Loucy (cell line): Measurements from ENCODE around the gene CSGALNACT2.

Experiments
- H2AFZ ChIP-seq: fragments of 200-600 bp; sonication (generic); 2 replicates; pipeline ENCODE4 v1.6.0; 2016; ENCODE audit warnings: antibody characterized with exemption, mild to moderate bottlenecking, low read length, moderate library complexity
- H3F3A ChIP-seq: fragments of 200-600 bp; 2 replicates; pipeline ENCODE4 v1.6.0; 2016; ENCODE audit warnings: antibody characterized with exemption, low read depth, mild to moderate bottlenecking
- H3K27me3 ChIP-seq: fragments of 200-600 bp; sonication (generic); 2 replicates; pipeline ENCODE4 v1.6.1; 2014; ENCODE audit warnings: low read length, mild to moderate bottlenecking; ENCODE audit not compliant: insufficient read depth, poor library complexity, severe bottlenecking
- H3K36me3 ChIP-seq: fragments of 200-600 bp; sonication (generic); 2 replicates; pipeline ENCODE4 v1.6.1; 2016; ENCODE audit warnings: low read length; ENCODE audit not compliant: insufficient read depth
- H3K4me1 ChIP-seq: fragments of 200-600 bp; sonication (generic); 2 replicates; pipeline ENCODE4 v1.5.1; 2014; ENCODE audit warnings: low read length, mild to moderate bottlenecking; ENCODE audit not compliant: insufficient read depth, poor library complexity, severe bottlenecking
- H3K4me2 ChIP-seq: fragments of 200-600 bp; sonication (generic); 2 replicates; pipeline ENCODE4 v1.6.0; 2014; ENCODE audit warnings: antibody characterized with exemption, low read length, low read depth, mild to moderate bottlenecking; ENCODE audit not compliant: poor library complexity, severe bottlenecking
- H3K4me3 ChIP-seq: fragments of 200-600 bp; sonication (generic); 2 replicates; pipeline ENCODE4 v1.5.1; 2014; ENCODE audit warnings: low read length, mild to moderate bottlenecking, mixed read lengths; ENCODE audit not compliant: poor library complexity, severe bottlenecking
- H3K79me2 ChIP-seq: fragments of 200-600 bp; sonication (generic); 2 replicates; pipeline ENCODE4 v1.6.1; 2014; ENCODE audit warnings: low read length; ENCODE audit not compliant: insufficient read depth
- H3K9ac ChIP-seq: fragments of 200-600 bp; sonication (generic); 2 replicates; pipeline ENCODE4 v1.6.0; 2014; ENCODE audit warnings: mild to moderate bottlenecking, low read depth, low read length, moderate library complexity; ENCODE audit not compliant: poor library complexity, severe bottlenecking
- H3K9me2 ChIP-seq: fragments of 200-600 bp; sonication (generic); replicated peaks from 2 replicates; pipeline ENCODE4 v1.6.1; 2016; ENCODE audit warnings: low read depth, low read length, mixed read lengths
- H3K9me3 ChIP-seq: fragments of 200-600 bp; sonication (generic); 2 replicates; pipeline ENCODE4 v1.6.1; 2014; ENCODE audit warnings: mild to moderate bottlenecking, antibody characterized with exemption, low read length, low read depth; ENCODE audit not compliant: insufficient read depth
- H4K20me1 ChIP-seq: fragments of 200-600 bp; sonication (generic); 2 replicates; pipeline ENCODE4 v1.6.0; 2014; ENCODE audit warnings: antibody characterized with exemption, low read length, mild to moderate bottlenecking; ENCODE audit not compliant: insufficient read depth, poor library complexity, severe bottlenecking
- CTCF ChIP-seq: fragments of 200-600 bp; sonication (generic); conservative IDR thresholded peaks from 2 replicates; pipeline ENCODE4 v1.5.1; 2014; ENCODE audit warnings: mild to moderate bottlenecking, antibody characterized with exemption, low read length
- EZH2phosphoT487 ChIP-seq: fragments of 200-600 bp; IDR thresholded peaks from 2 replicates; pipeline ENCODE4 v1.6.1; 2018; ENCODE audit warnings: antibody characterized with exemption, mild to moderate bottlenecking, moderate library complexity, borderline replicate concordance

The CSGALNACT2 gene

GRCh38 chr10:43117031-43117776 is 21.0 kb upstream of the CSGALNACT2 start:
- H3K4me1 ChIP-seq = peaks cover 24% of the 10 kb centered on the region
- H4K20me1 ChIP-seq = no peaks in the 10 kb centered on the region
- H3K36me3 ChIP-seq = no peaks in the 10 kb centered on the region
- H3K9me3 ChIP-seq = no peaks in the 10 kb centered on the region
- TF ChIP-seq CTCF (no peak), EZH2phosphoT487 (no peak)
- H3K9me2 ChIP-seq = no peaks in the 10 kb centered on the region
- no peak overlapping the region for H3K4me2 ChIP-seq
- H3K27me3 ChIP-seq = no peaks in the 10 kb centered on the region
- no peaks in the 10 kb centered on the region for H3F3A ChIP-seq
- H2AFZ ChIP-seq = no peak overlapping the region
- H3K79me2 ChIP-seq = no peaks in the 10 kb centered on the region
- H3K9ac ChIP-seq = no peak overlapping the region
- H3K4me3 ChIP-seq = no peak overlapping the region

- Histone ChIP-seq H4K20me1 (no peaks in the 10 kb centered on the region), H3K36me3 (no peaks in the 10 kb centered on the region), H3K9me3 (no peaks in the 10 kb centered on the region), H2AFZ (no peak overlapping the region), H3K4me2 (no peak overlapping the region), H3K27me3 (no peaks in the 10 kb centered on the region), H3K4me1 (peaks cover 31% of the 10 kb centered on the region), H3K9ac (no peak overlapping the region), H3K4me3 (no peak overlapping the region), H3F3A (no peaks in the 10 kb centered on the region), H3K79me2 (no peaks in the 10 kb centered on the region), H3K9me2 (no peaks in the 10 kb centered on the region)
- TF ChIP-seq EZH2phosphoT487 (no peak), CTCF (no peak)
Observed at GRCh38 chr10:43117777-43118583, 20.3 kb upstream of the CSGALNACT2 start.

- H3K9ac ChIP-seq = no peak overlapping the region
- no peaks in the 10 kb centered on the region for H3F3A ChIP-seq
- H3K27me3 ChIP-seq = no peaks in the 10 kb centered on the region
- H3K9me2 ChIP-seq = no peaks in the 10 kb centered on the region
- no peaks in the 10 kb centered on the region for H3K36me3 ChIP-seq
- no peaks in the 10 kb centered on the region for H3K79me2 ChIP-seq
- no peak overlapping the region for H3K4me3 ChIP-seq
- H3K9me3 ChIP-seq = no peaks in the 10 kb centered on the region
- no peak overlapping the region for H3K4me2 ChIP-seq
- H3K4me1 ChIP-seq = peaks cover 39% of the 10 kb centered on the region
- H4K20me1 ChIP-seq = no peaks in the 10 kb centered on the region
- no peak for TF ChIP-seq CTCF
- TF ChIP-seq EZH2phosphoT487 = no peak
- no peak overlapping the region for H2AFZ ChIP-seq
Observed at GRCh38 chr10:43118631-43119415, 19.4 kb upstream of the CSGALNACT2 start.
